Gastrocnemius medialis (tissue), 4 donors: ENCODE data around the gene MIGA1.

Source experiments
- CTCF ChIP-seq, 5 experiments: fragments of 450-650 bp in 3 of 5; fragments of 200-600 bp in 2 of 5; sonication (generic) in 2 of 5; IDR thresholded peaks in 4 of 5; conservative IDR thresholded peaks in 1 of 5; 1 replicate in 4 of 5; 2 replicates in 1 of 5; pipeline ENCODE4 v1.5.1; 2016 to 2019; ENCODE audit warnings: antibody characterized with exemption in 5 of 5, mild to moderate bottlenecking in 3 of 5, moderate library complexity in 3 of 5
- POLR2A ChIP-seq, 2 donors: fragments of 450-650 bp; IDR thresholded peaks; one replicate each; pipeline ENCODE4 v1.6.1; 2017; ENCODE audit warnings: antibody characterized with exemption in 2 of 2, mild to moderate bottlenecking in 2 of 2, moderate library complexity in 2 of 2

GRCh38 chr1:77925518-77925917 lies 146.1 kb downstream of the MIGA1 start:
- no peak for TF ChIP-seq CTCF (IDR thresholded peaks at IDR 0.05 in 4 of 5, conservative IDR thresholded peaks at IDR 0.05 in 1 of 5)
- TF ChIP-seq POLR2A (IDR thresholded peaks at IDR 0.05): no peak
